Activated naive CD4-positive, alpha-beta T cell (primary cell): ENCODE results near the gene TP53I11.

Source experiments
- DNase-seq, 4 experiments: peaks; one replicate each; lab custom pipeline; 2025; lab: John Stamatoyannopoulos, UW

The TP53I11 gene

DNA sequence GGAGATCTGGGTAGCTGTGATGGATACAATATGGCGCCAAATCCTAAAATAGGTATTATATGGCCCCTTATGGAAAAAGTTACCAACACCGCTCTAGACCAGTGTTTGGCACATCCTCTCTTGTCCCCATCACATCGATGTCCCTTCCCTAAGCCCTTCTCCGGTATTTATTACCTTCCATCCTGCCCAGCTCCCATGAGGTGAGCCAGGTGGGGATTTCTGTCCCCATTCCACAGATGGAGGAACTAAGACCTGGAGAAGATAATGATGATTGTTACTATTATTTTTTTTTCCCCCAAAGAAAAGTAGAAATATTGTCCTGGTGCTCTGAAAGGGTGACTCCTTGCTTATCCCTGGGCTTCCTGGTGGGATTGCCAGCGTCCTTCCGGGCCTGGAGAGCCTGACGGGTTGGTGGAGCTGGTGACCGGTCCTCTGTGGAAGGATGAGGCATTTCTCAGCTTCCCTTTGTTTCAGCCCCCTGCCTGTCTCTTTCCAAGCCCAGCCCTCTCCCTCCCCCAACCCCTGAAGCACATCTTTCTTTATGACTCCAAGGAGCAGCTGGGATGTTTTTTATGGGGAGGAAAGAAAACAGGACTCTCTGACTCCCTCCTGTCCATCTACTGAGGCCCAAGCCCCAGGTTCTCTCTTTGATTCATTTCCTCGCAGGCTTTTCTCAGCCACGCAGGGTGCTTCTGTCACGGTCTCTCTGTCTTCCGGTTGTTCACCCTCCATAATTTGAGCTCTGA is 65.4 kb downstream of the TP53I11 start:
- DNase-seq, result no peak

GRCh38 chr11:44884056-44884455 is 66.6 kb downstream of the TP53I11 start:
- DNase-seq, result no peak

DNA sequence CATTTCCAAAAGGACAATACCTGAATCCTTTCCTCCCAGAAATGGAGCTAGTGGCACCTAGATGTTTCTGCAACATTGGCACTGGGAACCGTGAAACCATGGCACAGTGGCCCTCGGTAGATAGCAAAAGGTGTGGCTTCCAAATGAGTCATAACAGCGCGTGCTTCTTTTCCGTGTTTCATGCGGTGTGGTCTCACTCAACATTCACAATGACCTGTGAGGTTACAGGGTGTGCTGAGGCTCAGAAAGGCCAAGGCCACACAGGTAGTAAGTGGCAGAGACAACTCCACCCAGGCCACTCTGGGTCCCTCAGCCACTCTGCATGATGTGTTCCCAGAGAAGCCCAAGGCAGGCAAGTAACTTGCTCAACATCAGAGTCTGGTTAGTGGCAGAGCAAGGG is 67.4 kb downstream of the TP53I11 start:
- DNase-seq, result no peak
